B cell (primary cell): ENCODE measurements around the gene SELENON. TPM values are rescaled to one million over a fixed set of nuclear protein-coding genes. Genes with fewer than 3 reads are reported as not detected.

Experiments used
- ATAC-seq: fragments of 200-7000 bp; cut with Tn5 transposase; one replicate; pipeline ENCODE4 v1.10.0; 2021; ENCODE audit warnings: low read depth, mild to moderate bottlenecking, moderate number of reproducible peaks, moderate library complexity
- CTCF ChIA-PET: fragments of 350-600 bp; sonication (Branson Sonifier 250); formaldehyde crosslinking; loops from one replicate; lab custom pipeline; 2021; ENCODE audit warnings: antibody characterized with exemption, inconsistent platforms; lab: Charles Lee
- POLR2A ChIA-PET: fragments of 350-600 bp; sonication (Branson Sonifier 250); formaldehyde crosslinking; loops from one replicate; lab custom pipeline; 2021; ENCODE audit warnings: antibody characterized with exemption; lab: Charles Lee
- DNase-seq: peaks from one replicate; pipeline ENCODE4 v3.0.0; 2013
- H2AFZ ChIP-seq: 2 replicates; pipeline ENCODE4 v1.6.1; 2012; ENCODE audit warnings: mild to moderate bottlenecking, low read depth, low read length; ENCODE audit not compliant: insufficient read depth, poor library complexity, severe bottlenecking
- H3K27ac ChIP-seq, 2 donors: 1 replicate in 1 of 2; 2 replicates in 1 of 2; pipeline ENCODE4 v1.5.1; 2012 to 2013; ENCODE audit warnings: low read length in 2 of 2, mild to moderate bottlenecking in 2 of 2, moderate library complexity in 1 of 2
- H3K27me3 ChIP-seq, 4 experiments: fragments of 200-600 bp in 1 of 4; sonication (generic) in 1 of 4; replicated peaks in 1 of 4; 1 replicate in 2 of 4; 2 replicates in 2 of 4; pipeline versions ENCODE4 v1.6.1 to v1.7.0; 2013 to 2016; ENCODE audit warnings: low read length in 3 of 4, mild to moderate bottlenecking in 2 of 4, mixed read lengths in 1 of 4, moderate library complexity in 1 of 4; ENCODE audit not compliant: insufficient read depth in 4 of 4, control insufficient read depth in 3 of 4; ENCODE audit errors: control extremely low read depth in 1 of 4
- H3K36me3 ChIP-seq, 2 experiments: replicated peaks in 1 of 2; 1 replicate in 1 of 2; 2 replicates in 1 of 2; pipeline versions ENCODE4 v1.6.1 to v1.7.1; 2013; ENCODE audit warnings: low read length in 1 of 2; ENCODE audit not compliant: insufficient read depth in 2 of 2, control insufficient read depth in 1 of 2; ENCODE audit errors: control extremely low read depth in 1 of 2, extremely low read depth in 1 of 2
- H3K4me1 ChIP-seq, 2 donors: fragments of 200-600 bp in 1 of 2; sonication (generic) in 1 of 2; 1 replicate in 1 of 2; 2 replicates in 1 of 2; pipeline versions ENCODE4 v1.5.1 to v1.6.1; 2013 to 2017; ENCODE audit warnings: low read length in 2 of 2; ENCODE audit not compliant: control insufficient read depth in 2 of 2, insufficient read depth in 2 of 2
- H3K4me2 ChIP-seq: replicated peaks from 2 replicates; pipeline ENCODE3; 2012; ENCODE audit warnings: mild to moderate bottlenecking, low read depth, low read length; ENCODE audit not compliant: poor library complexity, severe bottlenecking
- H3K4me3 ChIP-seq, 5 experiments: fragments of 200-600 bp in 1 of 5; sonication (generic) in 1 of 5; 1 replicate in 3 of 5; 2 replicates in 2 of 5; pipeline versions ENCODE4 v1.5.1 to v1.7.0; 2011 to 2016; ENCODE audit warnings: low read length in 4 of 5, mild to moderate bottlenecking in 4 of 5, low read depth in 2 of 5, control low read depth in 1 of 5, moderate library complexity in 1 of 5; ENCODE audit not compliant: insufficient read depth in 1 of 5; ENCODE audit errors: control extremely low read depth in 1 of 5, extremely low read depth in 1 of 5
- H3K79me2 ChIP-seq: fragments of 200-600 bp; sonication (generic); one replicate; pipeline ENCODE4 v1.6.0; 2016; ENCODE audit warnings: low read length; ENCODE audit not compliant: control insufficient read depth, insufficient read depth
- H3K9ac ChIP-seq: fragments of 200-600 bp; sonication (generic); 2 replicates; pipeline ENCODE4 v1.6.1; 2017; ENCODE audit warnings: mild to moderate bottlenecking, low read length, moderate library complexity
- H3K9me3 ChIP-seq, 3 donors: one replicate each; pipeline versions ENCODE4 v1.6.1 to v1.7.1; 2013; ENCODE audit warnings: low read length in 2 of 3; ENCODE audit not compliant: control insufficient read depth in 2 of 3, insufficient read depth in 1 of 3; ENCODE audit errors: control extremely low read depth in 1 of 3
- H4K20me1 ChIP-seq: 2 replicates; pipeline ENCODE4 v1.6.0; 2012; ENCODE audit warnings: mild to moderate bottlenecking, low read length; ENCODE audit not compliant: insufficient read depth, control insufficient read depth, poor library complexity, severe bottlenecking
- H3K27ac Mint-ChIP-seq: one replicate; pipeline ENCODE4 v1.8.0; 2021; ENCODE audit warnings: mixed read lengths
- H3K27me3 Mint-ChIP-seq: one replicate; pipeline ENCODE4 v1.8.0; 2021; ENCODE audit warnings: mixed read lengths
- H3K4me1 Mint-ChIP-seq: one replicate; pipeline ENCODE4 v1.8.0; 2021; ENCODE audit warnings: mixed read lengths
- H3K4me3 Mint-ChIP-seq: one replicate; pipeline ENCODE4 v1.8.0; 2021; ENCODE audit warnings: mixed read lengths
- H3K9me3 Mint-ChIP-seq: one replicate; pipeline ENCODE4 v1.8.0; 2022; ENCODE audit warnings: mixed read lengths; ENCODE audit not compliant: insufficient read depth
- EZH2 ChIP-seq: IDR thresholded peaks from 2 replicates; pipeline ENCODE4 v1.6.1; 2012; ENCODE audit warnings: borderline replicate concordance, low read depth, mild to moderate bottlenecking, moderate library complexity, low read length; ENCODE audit not compliant: insufficient read depth, poor library complexity, severe bottlenecking
- WGBS: methylation state at CpG from one replicate; pipeline ENCODE4 v1.1.5; 2013; ENCODE audit warnings: missing lambda C conversion rate; ENCODE audit not compliant: insufficient coverage; 5-methylcytosine and 5-hydroxymethylcytosine counted together
- intact Hi-C: fragments of 100-400 bp; cut with micrococcal nuclease; formaldehyde crosslinking; loops from one replicate; pipeline ENCODE4 v1.10.0; 2022
- polyA plus RNA-seq: library from polyadenylated mRNA; depleted of rRNA; stranded (reverse); fragments of >200 nt; gene quantifications from 2 replicates; pipeline ENCODE4 v1.2.3, GENCODE V29; 2012
- total RNA-seq, 2 donors: library from RNA; stranded (reverse); fragments of 120-200 nt in 1 of 2; gene quantifications; 1 replicate in 1 of 2; 2 replicates in 1 of 2; pipeline versions ENCODE4 v1.2.3 to v1.2.4, GENCODE V29; 2013 to 2022
- TF ChIP-seq, protein P1 (sequence below): fragments of 200-600 bp; IDR thresholded peaks from one replicate; pipeline ENCODE4 v1.8.0; 2022; ENCODE audit warnings: antibody characterized with exemption, mild to moderate bottlenecking

The SELENON gene
- total and polyA plus RNA-seq, 2 donors (not counting 1 experiment from before 2014, with no cell fraction given), result 10.9 to 16.5 TPM

DNA sequence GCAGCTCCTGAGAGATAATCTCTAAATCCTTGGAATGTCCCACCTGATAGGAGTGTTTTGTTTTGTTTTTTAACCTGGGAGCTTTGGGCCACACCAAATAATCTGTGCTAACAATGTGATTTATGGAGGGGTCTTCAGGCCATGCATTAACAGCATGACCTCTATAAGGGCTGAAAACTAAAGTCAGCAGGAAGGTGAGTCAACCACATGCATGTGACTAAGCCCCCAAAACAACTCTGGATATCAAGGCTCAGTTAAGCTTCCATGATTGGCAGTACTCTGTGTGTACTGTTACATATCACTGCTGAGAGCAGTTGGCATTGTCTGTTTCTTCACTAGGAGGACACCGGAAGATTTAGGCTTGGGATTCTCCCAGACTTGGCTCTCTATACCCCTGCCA is 48.5 kb downstream of the SELENON start:
- Histone ChIP-seq H3K9ac (no peak overlapping the region), H3K4me2 (no peak overlapping the region), H3K9me3 (no peaks in the 10 kb centered on the region), H3K4me3 (no peak overlapping the region), H3K4me1 (no peaks in the 10 kb centered on the region), H3K27me3 (no peaks in the 10 kb centered on the region), H4K20me1 (no peaks in the 10 kb centered on the region), H2AFZ (no peak overlapping the region), H3K27ac (no peak overlapping the region), H3K36me3 (no peaks in the 10 kb centered on the region), H3K79me2 (no peaks in the 10 kb centered on the region)
- ChIA-PET POLR2A (no interaction called here), CTCF (no interaction called here)
- Mint-ChIP-seq H3K4me3 (no peak overlapping the region), H3K27me3 (no peaks in the 10 kb centered on the region), H3K27ac (no peak overlapping the region), H3K9me3 (no peaks in the 10 kb centered on the region), H3K4me1 (peaks cover 6% of the 10 kb centered on the region)
- intact Hi-C loops, result no loop called here
- ATAC-seq (no peak), DNase-seq (no peak)
- TF ChIP-seq, protein P1, sequence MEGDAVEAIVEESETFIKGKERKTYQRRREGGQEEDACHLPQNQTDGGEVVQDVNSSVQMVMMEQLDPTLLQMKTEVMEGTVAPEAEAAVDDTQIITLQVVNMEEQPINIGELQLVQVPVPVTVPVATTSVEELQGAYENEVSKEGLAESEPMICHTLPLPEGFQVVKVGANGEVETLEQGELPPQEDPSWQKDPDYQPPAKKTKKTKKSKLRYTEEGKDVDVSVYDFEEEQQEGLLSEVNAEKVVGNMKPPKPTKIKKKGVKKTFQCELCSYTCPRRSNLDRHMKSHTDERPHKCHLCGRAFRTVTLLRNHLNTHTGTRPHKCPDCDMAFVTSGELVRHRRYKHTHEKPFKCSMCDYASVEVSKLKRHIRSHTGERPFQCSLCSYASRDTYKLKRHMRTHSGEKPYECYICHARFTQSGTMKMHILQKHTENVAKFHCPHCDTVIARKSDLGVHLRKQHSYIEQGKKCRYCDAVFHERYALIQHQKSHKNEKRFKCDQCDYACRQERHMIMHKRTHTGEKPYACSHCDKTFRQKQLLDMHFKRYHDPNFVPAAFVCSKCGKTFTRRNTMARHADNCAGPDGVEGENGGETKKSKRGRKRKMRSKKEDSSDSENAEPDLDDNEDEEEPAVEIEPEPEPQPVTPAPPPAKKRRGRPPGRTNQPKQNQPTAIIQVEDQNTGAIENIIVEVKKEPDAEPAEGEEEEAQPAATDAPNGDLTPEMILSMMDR, result no peak
- no peak for TF ChIP-seq EZH2
- 88% methylated on average over 1 of the region's 1 CpG for WGBS

DNA sequence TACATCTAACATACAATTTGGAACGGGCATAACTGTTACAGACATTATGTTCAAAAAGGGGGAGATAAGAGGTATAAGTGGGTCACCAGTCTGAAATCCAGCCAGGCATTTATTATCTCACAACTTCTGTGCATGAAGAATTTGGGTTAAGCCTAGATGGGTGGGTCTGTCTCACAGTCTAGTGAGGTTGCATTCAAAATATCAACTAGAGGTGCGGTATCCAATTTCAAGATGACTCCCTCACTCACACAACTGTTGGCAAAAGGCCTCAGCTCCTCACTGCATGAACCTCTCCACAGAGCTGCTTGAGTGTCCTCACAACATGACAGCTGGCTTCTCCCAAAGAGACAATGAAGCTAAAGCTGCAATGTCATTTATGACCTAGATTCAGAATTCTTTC is 54.6 kb downstream of the SELENON start:
- no peaks in the 10 kb centered on the region for H3K27me3 ChIP-seq
- Mint-ChIP-seq H3K27me3 (no peaks in the 10 kb centered on the region), H3K27ac (no peak overlapping the region), H3K4me1 (peaks cover 10% of the 10 kb centered on the region), H3K4me3 (no peak overlapping the region), H3K9me3 (no peaks in the 10 kb centered on the region)
- no peak overlapping the region for H3K9ac ChIP-seq
- H2AFZ ChIP-seq, result no peak overlapping the region
- ChIA-PET CTCF (interaction anchor here (1.0 kb wide), 1 partner anchor 41 kb away, joined by 4 read pairs; no protein-coding TSS in a partner anchor), POLR2A (no interaction called here)
- H3K79me2 ChIP-seq, result no peaks in the 10 kb centered on the region
- no peaks in the 10 kb centered on the region for H3K36me3 ChIP-seq
- H3K4me2 ChIP-seq, result no peak overlapping the region
- ATAC-seq, result no peak
- no peak overlapping the region for H3K27ac ChIP-seq
- H3K9me3 ChIP-seq, result no peaks in the 10 kb centered on the region
- no peaks in the 10 kb centered on the region for H4K20me1 ChIP-seq
- H3K4me1 ChIP-seq, result peaks cover 7 to 10% of the 10 kb centered on the region in 2 donors
- intact Hi-C loops, result no loop called here
- TF ChIP-seq, protein P1, result no peak
- no peak for TF ChIP-seq EZH2
- H3K4me3 ChIP-seq, result no peak overlapping the region
- 100% methylated on average over 1 of the region's 2 CpGs for WGBS
- DNase-seq, result no peak
